PFSK-1 (cell line): ENCODE measurements around the gene SAMD8.

Experiments
- FOXP2 ChIP-seq: optimal IDR thresholded peaks from 2 replicates; pipeline ENCODE3; 2011; ENCODE audit warnings: borderline replicate concordance, control low read depth, inconsistent platforms; ENCODE audit not compliant: insufficient read depth; ENCODE audit errors: extremely low read length, extremely low read depth
- POLR2AphosphoS5 ChIP-seq: IDR thresholded peaks from 2 replicates; pipeline ENCODE4 v1.6.1; 2012; ENCODE audit warnings: low read depth, mild to moderate bottlenecking, control low read depth, low read length, moderate library complexity
- SIN3A ChIP-seq: IDR thresholded peaks from 2 replicates; pipeline ENCODE4 v1.6.1; 2012; ENCODE audit warnings: mild to moderate bottlenecking, low read length, moderate library complexity, borderline replicate concordance; ENCODE audit not compliant: insufficient read depth
- TAF1 ChIP-seq: IDR thresholded peaks from 2 replicates; pipeline ENCODE4 v1.6.1; 2012; ENCODE audit warnings: low read length, control low read depth, borderline replicate concordance; ENCODE audit not compliant: insufficient read depth
- TF ChIP-seq, protein P1 (sequence below), 2 experiments: IDR thresholded peaks; 2 replicates each; pipeline versions ENCODE4 v1.6.1 to v1.8.0; 2011 to 2012; ENCODE audit warnings: low read depth in 2 of 2, low read length in 2 of 2, control low read depth in 1 of 2, inconsistent platforms in 1 of 2, mild to moderate bottlenecking in 1 of 2, moderate library complexity in 1 of 2; ENCODE audit not compliant: insufficient read depth in 1 of 2

SAMD8 gene

DNA sequence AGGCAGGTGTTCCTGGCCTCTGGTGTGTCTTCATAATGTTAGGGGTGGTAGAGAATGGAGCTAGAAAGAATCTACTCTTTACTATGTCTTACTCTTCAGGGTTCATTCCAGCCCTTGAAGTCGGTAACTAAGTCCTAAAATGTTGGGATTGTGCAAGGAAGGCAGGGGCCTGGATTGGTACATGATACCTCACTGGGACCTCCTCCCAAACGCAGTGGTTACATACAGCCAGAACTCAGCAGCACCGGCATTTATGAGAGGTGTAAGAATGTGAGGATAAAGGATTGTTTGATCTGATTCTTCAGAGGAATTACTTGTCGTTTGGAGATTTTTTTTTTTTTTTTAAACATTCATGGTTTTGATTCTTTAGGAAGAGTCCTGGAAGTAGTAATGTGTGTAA lies 117.4 kb downstream of the SAMD8 start:
- no peak for TF ChIP-seq FOXP2
- TF ChIP-seq POLR2AphosphoS5, result no peak
- no peak for TF ChIP-seq TAF1
- TF ChIP-seq SIN3A, result no peak
- TF ChIP-seq, protein P1, sequence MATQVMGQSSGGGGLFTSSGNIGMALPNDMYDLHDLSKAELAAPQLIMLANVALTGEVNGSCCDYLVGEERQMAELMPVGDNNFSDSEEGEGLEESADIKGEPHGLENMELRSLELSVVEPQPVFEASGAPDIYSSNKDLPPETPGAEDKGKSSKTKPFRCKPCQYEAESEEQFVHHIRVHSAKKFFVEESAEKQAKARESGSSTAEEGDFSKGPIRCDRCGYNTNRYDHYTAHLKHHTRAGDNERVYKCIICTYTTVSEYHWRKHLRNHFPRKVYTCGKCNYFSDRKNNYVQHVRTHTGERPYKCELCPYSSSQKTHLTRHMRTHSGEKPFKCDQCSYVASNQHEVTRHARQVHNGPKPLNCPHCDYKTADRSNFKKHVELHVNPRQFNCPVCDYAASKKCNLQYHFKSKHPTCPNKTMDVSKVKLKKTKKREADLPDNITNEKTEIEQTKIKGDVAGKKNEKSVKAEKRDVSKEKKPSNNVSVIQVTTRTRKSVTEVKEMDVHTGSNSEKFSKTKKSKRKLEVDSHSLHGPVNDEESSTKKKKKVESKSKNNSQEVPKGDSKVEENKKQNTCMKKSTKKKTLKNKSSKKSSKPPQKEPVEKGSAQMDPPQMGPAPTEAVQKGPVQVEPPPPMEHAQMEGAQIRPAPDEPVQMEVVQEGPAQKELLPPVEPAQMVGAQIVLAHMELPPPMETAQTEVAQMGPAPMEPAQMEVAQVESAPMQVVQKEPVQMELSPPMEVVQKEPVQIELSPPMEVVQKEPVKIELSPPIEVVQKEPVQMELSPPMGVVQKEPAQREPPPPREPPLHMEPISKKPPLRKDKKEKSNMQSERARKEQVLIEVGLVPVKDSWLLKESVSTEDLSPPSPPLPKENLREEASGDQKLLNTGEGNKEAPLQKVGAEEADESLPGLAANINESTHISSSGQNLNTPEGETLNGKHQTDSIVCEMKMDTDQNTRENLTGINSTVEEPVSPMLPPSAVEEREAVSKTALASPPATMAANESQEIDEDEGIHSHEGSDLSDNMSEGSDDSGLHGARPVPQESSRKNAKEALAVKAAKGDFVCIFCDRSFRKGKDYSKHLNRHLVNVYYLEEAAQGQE (IDR thresholded peaks at IDR 0.05; ENCODE audit: insufficient read depth in 1 of 2, low read depth in 2 of 2, low read length in 2 of 2), result no peak

DNA sequence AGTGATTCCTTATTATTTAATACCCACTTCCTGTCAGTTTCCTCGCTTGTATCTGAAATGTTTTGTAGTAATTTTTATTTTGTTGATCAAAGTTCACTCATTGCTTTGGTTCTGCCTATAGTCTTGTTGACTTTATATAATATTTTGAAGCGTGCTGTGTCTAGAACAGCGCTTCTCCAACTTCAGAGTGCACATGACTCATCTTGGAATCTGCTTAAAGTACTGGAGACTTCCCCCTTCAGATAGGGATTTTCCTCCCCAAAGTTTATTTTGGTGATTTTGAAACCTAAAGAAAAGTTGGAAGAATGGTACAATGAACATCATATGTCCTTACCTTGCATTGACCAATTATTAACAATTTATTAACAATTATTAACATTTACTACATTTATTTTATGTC lies 118.5 kb downstream of the SAMD8 start:
- no peak for TF ChIP-seq POLR2AphosphoS5

DNA sequence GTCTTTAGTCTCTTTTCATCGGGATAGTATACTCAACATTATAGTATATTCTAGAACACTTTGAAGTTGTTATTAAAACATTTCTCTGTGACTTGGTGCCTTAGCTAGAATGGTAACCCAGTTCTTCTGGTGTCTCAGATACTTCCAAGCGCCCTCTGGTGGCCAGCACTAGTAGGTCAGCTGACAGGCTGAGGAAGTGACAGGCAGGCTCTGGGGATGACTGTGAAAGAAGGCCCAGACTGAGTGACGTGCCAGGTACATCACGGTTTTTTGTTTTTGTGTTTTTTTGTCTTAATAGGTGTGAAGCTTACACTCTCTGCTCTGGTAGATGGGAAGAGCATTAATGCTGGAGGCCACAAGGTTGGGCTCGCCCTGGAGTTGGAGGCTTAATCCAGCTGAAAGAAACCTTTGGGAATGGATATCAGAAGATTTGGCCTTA lies 119.2 kb downstream of the SAMD8 start:
- TF ChIP-seq SIN3A, result no peak
- no peak for TF ChIP-seq TAF1
- TF ChIP-seq, protein P1 (IDR thresholded peaks at IDR 0.05; ENCODE audit: insufficient read depth in 1 of 2, low read depth in 2 of 2, low read length in 2 of 2), result no peak
- no peak for TF ChIP-seq POLR2AphosphoS5
- TF ChIP-seq FOXP2, result no peak
